NCI-H2107 treated with DMSO at 0.1 percent for 48 hours (cell line): ENCODE measurements around the gene CHP2.
A peak's percentile ranks its signal among the peaks of the same experiment; 100 is the strongest.

Experiments
- DNase-seq: peaks from one replicate; lab custom pipeline; 2025; ENCODE audit not compliant: unreplicated experiment; lab: John Stamatoyannopoulos, UW

The CHP2 gene

DNA sequence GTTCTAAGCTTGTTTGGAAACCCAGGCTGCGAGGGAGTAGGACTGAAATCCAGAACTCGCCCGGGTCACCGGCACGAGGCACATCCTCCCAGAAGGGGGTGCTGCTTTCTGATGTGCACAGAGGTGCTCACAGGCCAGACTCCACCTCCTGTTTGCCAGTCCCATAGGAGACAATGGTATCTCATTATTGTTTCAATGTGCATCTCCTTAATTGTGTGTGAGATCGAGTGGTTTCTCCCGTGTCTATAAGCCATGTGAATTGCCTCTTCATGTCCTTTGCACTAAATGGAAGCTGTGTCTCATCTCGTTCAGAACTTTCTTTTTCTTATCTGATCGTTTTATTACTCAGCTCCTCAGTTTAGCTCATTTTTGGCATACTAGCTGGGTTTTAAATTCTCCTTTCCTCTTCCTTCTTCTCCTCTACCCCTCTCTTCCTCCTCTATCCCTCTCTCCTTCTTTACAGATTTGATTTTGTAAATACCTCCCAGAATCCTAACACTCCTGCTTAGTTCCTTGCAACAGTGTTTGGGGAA lies 48.8 kb downstream of the CHP2 start:
- peak; percentile 1 for DNase-seq

DNA sequence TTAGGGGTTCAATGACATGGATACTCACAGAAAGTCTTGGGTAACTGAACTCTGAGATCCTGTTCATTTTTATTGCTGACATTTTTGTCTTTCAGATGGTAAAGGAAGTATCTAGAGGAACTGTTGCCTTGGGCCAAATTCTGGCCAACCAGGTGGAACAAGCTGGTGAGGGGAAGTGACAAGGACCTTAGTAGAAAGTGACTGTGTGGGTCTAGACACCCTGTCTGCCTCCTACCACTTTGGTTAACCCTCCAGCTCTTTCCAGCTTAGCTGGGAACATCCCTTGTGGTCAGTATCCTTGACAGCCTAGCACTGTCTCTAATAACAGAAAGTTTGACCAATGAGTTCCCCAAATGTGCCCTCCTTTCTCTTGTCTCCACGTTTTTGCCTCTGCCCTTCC lies 52.2 kb downstream of the CHP2 start:
- no peak for DNase-seq
